ENCODE results near the gene FBXO31.

DNA sequence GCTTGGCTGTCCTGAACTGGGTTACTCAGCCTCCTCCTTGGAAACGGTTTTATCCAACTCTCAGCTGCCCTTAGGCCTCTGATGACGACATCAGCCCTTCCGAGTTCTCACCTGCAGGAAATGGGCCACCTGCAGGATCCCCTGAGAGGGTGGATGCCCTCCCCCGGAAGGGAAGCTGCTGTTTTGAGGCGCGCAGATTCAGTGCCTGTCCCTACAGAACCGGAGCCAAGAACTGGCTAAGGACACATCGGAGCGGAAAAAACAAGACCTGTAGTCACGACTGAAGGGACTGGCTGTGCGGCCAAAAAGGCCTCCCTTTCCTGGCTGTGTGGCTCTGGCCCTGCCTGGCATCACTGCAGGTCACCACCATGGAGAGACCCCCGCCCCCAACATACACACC lies 54.7 kb downstream of the FBXO31 start:
- TF ChIP-seq CTCF (conservative IDR thresholded peaks at IDR 0.05) (no peak), EZH2 (IDR thresholded peaks at IDR 0.05; ENCODE audit: low read depth) (no peak)

All from PC-9 (cell line).